Measurements from ENCODE around the gene CLCNKB.

The CLCNKB gene

GRCh38 chr1:16063921-16064320 lies 20.3 kb downstream of the CLCNKB start:
- TF ChIP-seq EZH2phosphoT487 (IDR thresholded peaks at IDR 0.05; ENCODE audit: low read depth) (no peak), CTCF (IDR thresholded peaks at IDR 0.05; ENCODE audit: low read depth, low read length) (no peak)
- H3K4me1 ChIP-seq (ENCODE audit: low read length): peaks cover 3% of the 10 kb centered on the region; the same call in 1 of the 2 replicates
- H4K20me1 ChIP-seq (ENCODE audit: insufficient read depth, low read length): no peaks in the 10 kb centered on the region
- no peaks in the 10 kb centered on the region for H3K79me2 ChIP-seq (ENCODE audit: low read length)
- H3K36me3 ChIP-seq (replicated peaks; ENCODE audit: low read depth, low read length): no peaks in the 10 kb centered on the region
- peaks cover 21% of the 10 kb centered on the region; the same call in 1 of the 2 replicates for H3K27me3 ChIP-seq (ENCODE audit: low read depth, low read length)
- H3K27ac ChIP-seq (ENCODE audit: low read length): no peak overlapping the region
- H3K4me3 ChIP-seq (ENCODE audit: low read length): no peak overlapping the region
- no peak overlapping the region for H3K4me2 ChIP-seq (ENCODE audit: low read length)
- no peak overlapping the region for H3K9ac ChIP-seq (ENCODE audit: low read length)
- no peaks in the 10 kb centered on the region for H3K9me3 ChIP-seq (ENCODE audit: insufficient read depth, low read length)
- no peak overlapping the region for H2AFZ ChIP-seq (ENCODE audit: low read depth, low read length)

GRCh38 chr1:16064536-16065268 lies 21.1 kb downstream of the CLCNKB start:
- Histone ChIP-seq H3K4me1 (ENCODE audit: low read length) (no peaks in the 10 kb centered on the region), H3K9me3 (ENCODE audit: insufficient read depth, low read length) (no peaks in the 10 kb centered on the region), H3K79me2 (ENCODE audit: low read length) (no peaks in the 10 kb centered on the region), H3K4me2 (ENCODE audit: low read length) (no peak overlapping the region), H3K27me3 (ENCODE audit: low read depth, low read length) (peaks cover 21% of the 10 kb centered on the region; the same call in 1 of the 2 replicates), H4K20me1 (ENCODE audit: insufficient read depth, low read length) (no peaks in the 10 kb centered on the region), H2AFZ (ENCODE audit: low read depth, low read length) (no peak overlapping the region), H3K36me3 (replicated peaks; ENCODE audit: low read depth, low read length) (no peaks in the 10 kb centered on the region), H3K4me3 (ENCODE audit: low read length) (no peak overlapping the region), H3K9ac (ENCODE audit: low read length) (no peak overlapping the region), H3K27ac (ENCODE audit: low read length) (no peak overlapping the region)
- no peak for TF ChIP-seq EZH2phosphoT487 (IDR thresholded peaks at IDR 0.05; ENCODE audit: low read depth)
- TF ChIP-seq CTCF (IDR thresholded peaks at IDR 0.05; ENCODE audit: low read depth, low read length): no peak

DNA sequence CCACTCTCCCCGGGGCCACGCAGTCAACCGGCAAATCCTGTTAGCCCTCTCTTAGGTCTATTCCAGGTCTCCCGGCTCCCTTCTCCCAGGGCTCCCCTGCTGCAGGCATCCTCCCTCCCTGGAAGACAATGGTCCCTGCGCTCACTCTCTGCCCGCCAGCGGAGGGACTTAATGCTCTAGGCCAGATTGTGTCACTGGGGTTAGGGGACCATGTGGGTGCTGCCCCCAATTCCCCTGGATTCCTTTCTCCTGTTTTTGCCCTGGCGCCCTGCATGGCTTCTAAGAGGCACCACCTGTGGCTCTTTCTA lies 21.6 kb downstream of the CLCNKB start:
- Histone ChIP-seq H4K20me1 (ENCODE audit: insufficient read depth, low read length) (no peaks in the 10 kb centered on the region), H3K9me3 (ENCODE audit: insufficient read depth, low read length) (no peaks in the 10 kb centered on the region), H3K27ac (ENCODE audit: low read length) (no peak overlapping the region), H2AFZ (ENCODE audit: low read depth, low read length) (no peak overlapping the region), H3K4me3 (ENCODE audit: low read length) (no peak overlapping the region), H3K36me3 (replicated peaks; ENCODE audit: low read depth, low read length) (no peaks in the 10 kb centered on the region), H3K27me3 (ENCODE audit: low read depth, low read length) (peaks cover 21% of the 10 kb centered on the region; the same call in 1 of the 2 replicates), H3K4me2 (ENCODE audit: low read length) (no peak overlapping the region), H3K79me2 (ENCODE audit: low read length) (no peaks in the 10 kb centered on the region), H3K4me1 (ENCODE audit: low read length) (no peaks in the 10 kb centered on the region), H3K9ac (ENCODE audit: low read length) (no peak overlapping the region)
- TF ChIP-seq EZH2phosphoT487 (IDR thresholded peaks at IDR 0.05; ENCODE audit: low read depth) (no peak), CTCF (IDR thresholded peaks at IDR 0.05; ENCODE audit: low read depth, low read length) (no peak)

- H4K20me1 ChIP-seq (ENCODE audit: insufficient read depth, low read length): no peaks in the 10 kb centered on the region
- no peaks in the 10 kb centered on the region for H3K79me2 ChIP-seq (ENCODE audit: low read length)
- no peaks in the 10 kb centered on the region for H3K9me3 ChIP-seq (ENCODE audit: insufficient read depth, low read length)
- no peak overlapping the region for H2AFZ ChIP-seq (ENCODE audit: low read depth, low read length)
- H3K9ac ChIP-seq (ENCODE audit: low read length): no peak overlapping the region
- H3K27ac ChIP-seq (ENCODE audit: low read length): no peak overlapping the region
- no peaks in the 10 kb centered on the region for H3K36me3 ChIP-seq (replicated peaks; ENCODE audit: low read depth, low read length)
- H3K4me2 ChIP-seq (ENCODE audit: low read length): no peak overlapping the region
- TF ChIP-seq CTCF (IDR thresholded peaks at IDR 0.05; ENCODE audit: low read depth, low read length) (no peak), EZH2phosphoT487 (IDR thresholded peaks at IDR 0.05; ENCODE audit: low read depth) (no peak)
- H3K4me3 ChIP-seq (ENCODE audit: low read length): no peak overlapping the region
- no peaks in the 10 kb centered on the region for H3K4me1 ChIP-seq (ENCODE audit: low read length)
- H3K27me3 ChIP-seq (ENCODE audit: low read depth, low read length): peaks cover 21% of the 10 kb centered on the region; the same call in 1 of the 2 replicates
Measured at GRCh38 chr1:16066245-16066644, 22.7 kb downstream of the CLCNKB start.

Measured in OCI-LY3 (cell line).